ENCODE data around the gene SPEN. TPM values are rescaled to one million over a fixed set of nuclear protein-coding genes. Genes with fewer than 3 reads are reported as not detected.

SPEN gene
- total and polyA plus RNA-seq, 2 experiments from 2014 or later, result 14.9 to 43.6 TPM

DNA sequence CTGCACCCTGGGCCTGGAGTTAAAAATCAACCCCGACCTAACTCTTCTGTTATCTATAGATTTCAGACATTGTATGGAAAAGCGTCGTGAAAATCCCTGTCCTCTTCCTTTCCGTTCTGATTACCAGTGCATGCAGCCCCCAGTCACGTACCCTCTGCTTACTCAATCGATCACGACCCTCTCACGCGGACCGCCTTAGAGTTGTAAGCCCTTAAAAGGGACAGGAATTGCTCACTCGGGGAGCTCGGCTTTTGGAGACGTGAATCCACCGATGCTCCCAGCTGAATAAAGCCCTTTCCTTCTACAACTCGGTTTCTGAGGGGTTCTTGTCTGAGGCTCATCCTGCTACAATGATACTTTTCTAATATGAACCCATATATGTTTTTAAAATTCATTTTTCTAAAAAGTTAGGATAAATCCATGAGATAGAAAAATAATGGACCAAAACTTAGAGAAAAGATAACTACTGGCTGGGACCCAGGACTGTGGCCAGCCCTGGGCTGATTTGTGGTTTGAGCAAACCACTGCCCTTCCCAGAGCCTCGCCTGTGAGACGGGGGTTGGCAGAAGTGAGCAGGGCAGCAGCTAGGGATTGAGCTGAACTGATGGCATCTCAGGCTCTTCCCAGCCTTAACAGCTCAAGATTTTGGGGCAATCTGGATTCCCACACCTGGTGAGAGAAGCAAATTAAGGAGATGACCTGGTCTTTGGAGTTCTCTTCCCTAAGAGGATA, 45.1 kb upstream of the SPEN start:
- peaks cover 19% of the 10 kb centered on the region for H3K4me1 Mint-ChIP-seq
- no peaks in the 10 kb centered on the region for H3K27me3 ChIP-seq (ENCODE audit: insufficient read depth)
- H3K4me3 ChIP-seq, result no peak overlapping the region
- no peak overlapping the region for H2AFZ ChIP-seq
- peaks cover 11% of the 10 kb centered on the region; the same call in 1 of the 2 replicates for H3K4me1 ChIP-seq (ENCODE audit: insufficient read depth)
- no peaks in the 10 kb centered on the region for H3K79me2 ChIP-seq (replicated peaks; ENCODE audit: insufficient read depth)
- H4K20me1 ChIP-seq (replicated peaks; ENCODE audit: insufficient read depth), result no peaks in the 10 kb centered on the region
- H3K36me3 ChIP-seq (ENCODE audit: insufficient read depth), result no peaks in the 10 kb centered on the region
- no peak for DNase-seq (ENCODE audit: low spot score)
- H3K27ac ChIP-seq (ENCODE audit: low read depth), result no peak overlapping the region
- H3K27me3 Mint-ChIP-seq (ENCODE audit: insufficient read depth, low read depth, poor library complexity), result peaks cover 11% of the 10 kb centered on the region
- TF ChIP-seq ZNF114 (CRISPR knock-in tag; IDR thresholded peaks at IDR 0.05) (no peak), JUNB (IDR thresholded peaks at IDR 0.05; ENCODE audit: unreplicated experiment) (no peak), ZNF331 (CRISPR knock-in tag; IDR thresholded peaks at IDR 0.05; ENCODE audit: low read depth) (no peak)
- TF ChIP-seq, protein P1, sequence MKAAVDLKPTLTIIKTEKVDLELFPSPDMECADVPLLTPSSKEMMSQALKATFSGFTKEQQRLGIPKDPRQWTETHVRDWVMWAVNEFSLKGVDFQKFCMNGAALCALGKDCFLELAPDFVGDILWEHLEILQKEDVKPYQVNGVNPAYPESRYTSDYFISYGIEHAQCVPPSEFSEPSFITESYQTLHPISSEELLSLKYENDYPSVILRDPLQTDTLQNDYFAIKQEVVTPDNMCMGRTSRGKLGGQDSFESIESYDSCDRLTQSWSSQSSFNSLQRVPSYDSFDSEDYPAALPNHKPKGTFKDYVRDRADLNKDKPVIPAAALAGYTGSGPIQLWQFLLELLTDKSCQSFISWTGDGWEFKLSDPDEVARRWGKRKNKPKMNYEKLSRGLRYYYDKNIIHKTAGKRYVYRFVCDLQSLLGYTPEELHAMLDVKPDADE (IDR thresholded peaks at IDR 0.05), result no peak
- H3K9me3 Mint-ChIP-seq, result no peaks in the 10 kb centered on the region
- no peaks in the 10 kb centered on the region for H3K9me2 ChIP-seq (ENCODE audit: insufficient read depth)
- H3F3A ChIP-seq (replicated peaks; ENCODE audit: low read depth), result 0 out of 2 replicates have a peak, but pooled peaks cover 2% of the 10 kb centered on the region
- H3K36me3 Mint-ChIP-seq (ENCODE audit: low read depth), result no peaks in the 10 kb centered on the region
- H3K27ac Mint-ChIP-seq, result no peak overlapping the region
- no peak overlapping the region for H3K4me2 ChIP-seq
- no peak overlapping the region for H3K4me3 Mint-ChIP-seq
- ATAC-seq, result no peak

DNA sequence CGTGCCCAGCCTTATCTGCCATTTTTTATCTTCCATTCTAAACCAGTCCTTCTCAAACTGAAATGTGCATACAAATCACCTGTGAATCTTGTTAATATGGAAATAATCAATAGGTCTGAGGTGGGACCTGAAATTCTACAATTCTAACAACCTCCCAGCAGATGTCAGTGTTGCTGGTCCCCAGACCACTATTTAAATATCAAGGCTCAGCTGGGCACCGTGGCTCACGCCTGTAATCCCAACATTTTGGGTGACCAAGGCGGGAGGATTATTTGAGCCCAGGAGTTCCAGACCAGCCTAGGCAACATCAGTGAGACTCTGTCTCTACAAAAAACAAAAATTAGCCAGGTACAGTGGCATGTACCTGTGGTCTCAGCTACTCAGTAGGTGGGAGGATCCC, 44.1 kb upstream of the SPEN start:
- Histone ChIP-seq H3K4me2 (no peak overlapping the region), H2AFZ (no peak overlapping the region), H3K27me3 (ENCODE audit: insufficient read depth) (no peaks in the 10 kb centered on the region), H3K36me3 (ENCODE audit: insufficient read depth) (no peaks in the 10 kb centered on the region), H3K9me2 (ENCODE audit: insufficient read depth) (no peaks in the 10 kb centered on the region), H3K4me1 (ENCODE audit: insufficient read depth) (peaks cover 11% of the 10 kb centered on the region; the same call in 1 of the 2 replicates), H3F3A (replicated peaks; ENCODE audit: low read depth) (0 out of 2 replicates have a peak, but pooled peaks cover 2% of the 10 kb centered on the region), H4K20me1 (replicated peaks; ENCODE audit: insufficient read depth) (no peaks in the 10 kb centered on the region), H3K4me3 (no peak overlapping the region), H3K27ac (ENCODE audit: low read depth) (no peak overlapping the region), H3K79me2 (replicated peaks; ENCODE audit: insufficient read depth) (no peaks in the 10 kb centered on the region)
- ATAC-seq, result peak; percentile 68
- TF ChIP-seq, protein P1 (IDR thresholded peaks at IDR 0.05), result no peak
- TF ChIP-seq, protein P2, sequence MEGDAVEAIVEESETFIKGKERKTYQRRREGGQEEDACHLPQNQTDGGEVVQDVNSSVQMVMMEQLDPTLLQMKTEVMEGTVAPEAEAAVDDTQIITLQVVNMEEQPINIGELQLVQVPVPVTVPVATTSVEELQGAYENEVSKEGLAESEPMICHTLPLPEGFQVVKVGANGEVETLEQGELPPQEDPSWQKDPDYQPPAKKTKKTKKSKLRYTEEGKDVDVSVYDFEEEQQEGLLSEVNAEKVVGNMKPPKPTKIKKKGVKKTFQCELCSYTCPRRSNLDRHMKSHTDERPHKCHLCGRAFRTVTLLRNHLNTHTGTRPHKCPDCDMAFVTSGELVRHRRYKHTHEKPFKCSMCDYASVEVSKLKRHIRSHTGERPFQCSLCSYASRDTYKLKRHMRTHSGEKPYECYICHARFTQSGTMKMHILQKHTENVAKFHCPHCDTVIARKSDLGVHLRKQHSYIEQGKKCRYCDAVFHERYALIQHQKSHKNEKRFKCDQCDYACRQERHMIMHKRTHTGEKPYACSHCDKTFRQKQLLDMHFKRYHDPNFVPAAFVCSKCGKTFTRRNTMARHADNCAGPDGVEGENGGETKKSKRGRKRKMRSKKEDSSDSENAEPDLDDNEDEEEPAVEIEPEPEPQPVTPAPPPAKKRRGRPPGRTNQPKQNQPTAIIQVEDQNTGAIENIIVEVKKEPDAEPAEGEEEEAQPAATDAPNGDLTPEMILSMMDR (conservative IDR thresholded peaks at IDR 0.05; ENCODE audit: low read depth in 2 of 2), result peak; percentile 72 to 76
- no peaks in the 10 kb centered on the region for H3K36me3 Mint-ChIP-seq (ENCODE audit: low read depth)
- peaks cover 11% of the 10 kb centered on the region for H3K27me3 Mint-ChIP-seq (ENCODE audit: insufficient read depth, low read depth, poor library complexity)
- H3K4me1 Mint-ChIP-seq, result peaks cover 19% of the 10 kb centered on the region
- H3K4me3 Mint-ChIP-seq, result no peak overlapping the region
- no peaks in the 10 kb centered on the region for H3K9me3 Mint-ChIP-seq
- H3K27ac Mint-ChIP-seq, result no peak overlapping the region
- peak; percentile 82 for DNase-seq (ENCODE audit: low spot score)

Measured in GM23338 (cell line).